PC-3 (cell line): ENCODE data around the gene ABCD3. TPM values are rescaled to one million over a fixed set of nuclear protein-coding genes. Genes with fewer than 3 reads are reported as not detected.

ENCODE experiments used
- ATAC-seq: fragments of 200-7000 bp; cut with Tn5 transposase; 2 replicates; pipeline ENCODE4 v1.9.1; 2020; ENCODE audit warnings: mild to moderate bottlenecking, moderate library complexity
- BruUV-seq: library from RNA; stranded (reverse); fragments of 400-500 nt; replicated peaks from 2 replicates; lab custom pipeline; 2021; lab: Mats Ljungman, UMichigan
- CTCF ChIA-PET: fragments of 300-600 bp; sonication (Branson Sonifier 250); formaldehyde crosslinking; loops from one replicate; lab custom pipeline; 2022; ENCODE audit warnings: antibody characterized with exemption; lab: Charles Lee
- POLR2A ChIA-PET: fragments of 300-600 bp; sonication (Branson Sonifier 250); formaldehyde crosslinking; loops from one replicate; lab custom pipeline; 2022; ENCODE audit warnings: antibody characterized with exemption; ENCODE audit not compliant: unreplicated experiment; lab: Charles Lee
- DNase-seq: peaks from one replicate; pipeline ENCODE4 v3.0.0-alpha.2; 2015
- H2AFZ ChIP-seq: fragments of 300-600 bp; sonication (generic); 2 replicates; pipeline ENCODE4 v1.6.0; 2016; ENCODE audit warnings: antibody characterized with exemption, low read length
- H3F3A ChIP-seq: fragments of 300-600 bp; sonication (generic); one replicate; pipeline ENCODE4 v1.6.0; 2017; ENCODE audit warnings: antibody characterized with exemption, low read length, control low read depth, mild to moderate bottlenecking; ENCODE audit not compliant: unreplicated experiment
- H3K27ac ChIP-seq: fragments of 300-600 bp; sonication (generic); 2 replicates; pipeline ENCODE4 v1.5.1; 2016; ENCODE audit warnings: mild to moderate bottlenecking, low read length
- H3K27me3 ChIP-seq: fragments of 300-600 bp; sonication (generic); 2 replicates; pipeline ENCODE4 v1.6.1; 2016; ENCODE audit warnings: low read length, mixed read lengths
- H3K36me3 ChIP-seq: fragments of 300-600 bp; sonication (generic); 2 replicates; pipeline ENCODE4 v1.6.1; 2016; ENCODE audit warnings: low read depth, mixed run types, low read length, mixed read lengths
- H3K4me1 ChIP-seq: fragments of 300-600 bp; sonication (generic); 2 replicates; pipeline ENCODE4 v1.5.1; 2016; ENCODE audit warnings: low read length; ENCODE audit not compliant: insufficient read depth
- H3K4me2 ChIP-seq: fragments of 300-600 bp; sonication (generic); 2 replicates; pipeline ENCODE4 v1.6.0; 2016; ENCODE audit warnings: low read length
- H3K4me3 ChIP-seq: fragments of 300-600 bp; sonication (generic); 2 replicates; pipeline ENCODE4 v1.5.1; 2016; ENCODE audit warnings: mild to moderate bottlenecking, low read length, mixed read lengths
- H3K79me2 ChIP-seq: fragments of 300-600 bp; sonication (generic); 2 replicates; pipeline ENCODE4 v1.6.1; 2017; ENCODE audit warnings: low read length, mixed read lengths
- H3K9ac ChIP-seq: fragments of 300-600 bp; sonication (generic); 2 replicates; pipeline ENCODE4 v1.6.0; 2016; ENCODE audit warnings: mild to moderate bottlenecking, low read length
- H3K9me2 ChIP-seq: fragments of 300-600 bp; sonication (generic); replicated peaks from 2 replicates; pipeline ENCODE4 v1.6.1; 2016; ENCODE audit warnings: mixed run types, low read length, mixed read lengths
- H3K9me3 ChIP-seq: fragments of 300-600 bp; sonication (generic); 2 replicates; pipeline ENCODE4 v1.6.1; 2016; ENCODE audit warnings: low read length, mixed read lengths
- H4K20me1 ChIP-seq: fragments of 300-600 bp; sonication (generic); 2 replicates; pipeline ENCODE4 v1.6.1; 2016; ENCODE audit warnings: low read length, mixed read lengths
- EZH2 ChIP-seq: fragments of 300-600 bp; sonication (generic); IDR thresholded peaks from one replicate; pipeline ENCODE4 v1.6.1; 2017; ENCODE audit warnings: antibody characterized with exemption, mild to moderate bottlenecking, low read length; ENCODE audit not compliant: unreplicated experiment
- EZH2phosphoT487 ChIP-seq: fragments of 300-600 bp; sonication (generic); IDR thresholded peaks from 2 replicates; pipeline ENCODE4 v1.6.1; 2018; ENCODE audit warnings: mild to moderate bottlenecking, antibody characterized with exemption, low read length, borderline replicate concordance
- intact Hi-C: fragments of 100-400 bp; cut with micrococcal nuclease; formaldehyde crosslinking; loops from 2 replicates; pipeline ENCODE4 v1.9.0; 2023
- total RNA-seq: library from RNA; depleted of rRNA; stranded (reverse); fragments of >200 nt; gene quantifications from 2 replicates; pipeline ENCODE4 v1.2.3, GENCODE V29; 2014
- TF ChIP-seq, protein P1 (sequence below): fragments of 300-600 bp; sonication (generic); conservative IDR thresholded peaks from 2 replicates; pipeline ENCODE4 v1.5.1; 2017; ENCODE audit warnings: antibody characterized with exemption, low read depth, mild to moderate bottlenecking, low read length

Gene ABCD3
- total RNA-seq, 1 experiment from 2014 or later, result 36.3 TPM

- ATAC-seq (no peak), DNase-seq (no peak)
- Histone ChIP-seq H3K27ac (no peak overlapping the region), H3K36me3 (peaks cover 12% of the 10 kb centered on the region), H3K9me3 (no peaks in the 10 kb centered on the region), H4K20me1 (no peaks in the 10 kb centered on the region), H3K4me3 (no peak overlapping the region), H3K4me1 (no peaks in the 10 kb centered on the region), H3K4me2 (no peak overlapping the region), H3K79me2 (no peaks in the 10 kb centered on the region), H3K27me3 (no peaks in the 10 kb centered on the region), H3F3A (no peaks in the 10 kb centered on the region), H2AFZ (no peak overlapping the region), H3K9ac (no peak overlapping the region), H3K9me2 (no peaks in the 10 kb centered on the region)
- ChIA-PET POLR2A (no interaction called here), CTCF (no interaction called here)
- intact Hi-C loops, result no loop called here
- TF ChIP-seq EZH2phosphoT487 (no peak), EZH2 (no peak)
- TF ChIP-seq, protein P1, sequence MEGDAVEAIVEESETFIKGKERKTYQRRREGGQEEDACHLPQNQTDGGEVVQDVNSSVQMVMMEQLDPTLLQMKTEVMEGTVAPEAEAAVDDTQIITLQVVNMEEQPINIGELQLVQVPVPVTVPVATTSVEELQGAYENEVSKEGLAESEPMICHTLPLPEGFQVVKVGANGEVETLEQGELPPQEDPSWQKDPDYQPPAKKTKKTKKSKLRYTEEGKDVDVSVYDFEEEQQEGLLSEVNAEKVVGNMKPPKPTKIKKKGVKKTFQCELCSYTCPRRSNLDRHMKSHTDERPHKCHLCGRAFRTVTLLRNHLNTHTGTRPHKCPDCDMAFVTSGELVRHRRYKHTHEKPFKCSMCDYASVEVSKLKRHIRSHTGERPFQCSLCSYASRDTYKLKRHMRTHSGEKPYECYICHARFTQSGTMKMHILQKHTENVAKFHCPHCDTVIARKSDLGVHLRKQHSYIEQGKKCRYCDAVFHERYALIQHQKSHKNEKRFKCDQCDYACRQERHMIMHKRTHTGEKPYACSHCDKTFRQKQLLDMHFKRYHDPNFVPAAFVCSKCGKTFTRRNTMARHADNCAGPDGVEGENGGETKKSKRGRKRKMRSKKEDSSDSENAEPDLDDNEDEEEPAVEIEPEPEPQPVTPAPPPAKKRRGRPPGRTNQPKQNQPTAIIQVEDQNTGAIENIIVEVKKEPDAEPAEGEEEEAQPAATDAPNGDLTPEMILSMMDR, result no peak
- BruUV-seq, result no TSS peak
Measured at GRCh38 chr1:94504601-94505000, 86.4 kb downstream of the ABCD3 start.

DNA sequence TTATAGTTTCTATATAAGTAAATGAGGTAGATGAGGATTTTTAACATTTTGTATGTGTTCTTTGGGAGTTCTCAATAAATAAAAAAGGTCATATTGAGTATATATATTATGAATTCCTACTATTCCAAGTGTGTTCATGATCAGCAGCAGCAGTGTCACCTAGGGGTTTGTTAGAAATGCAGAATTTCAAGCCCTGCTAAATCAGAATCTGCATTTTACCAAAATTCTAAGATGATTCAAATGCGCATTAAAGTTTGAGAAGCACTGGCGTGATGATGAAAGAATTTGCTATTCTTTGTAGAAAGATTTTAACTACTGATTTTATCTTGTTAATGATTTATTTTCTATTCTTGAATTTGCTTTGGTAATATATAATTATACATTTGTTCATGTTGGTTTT lies 94.6 kb downstream of the ABCD3 start:
- ChIA-PET CTCF (no interaction called here), POLR2A (no interaction called here)
- ATAC-seq, result no peak
- Histone ChIP-seq H3K4me3 (no peak overlapping the region), H3K9ac (no peak overlapping the region), H3K27ac (no peak overlapping the region), H2AFZ (no peak overlapping the region), H3K9me3 (no peaks in the 10 kb centered on the region), H3F3A (no peaks in the 10 kb centered on the region), H3K4me2 (no peak overlapping the region), H3K9me2 (no peaks in the 10 kb centered on the region), H3K4me1 (no peaks in the 10 kb centered on the region), H3K27me3 (no peaks in the 10 kb centered on the region), H3K36me3 (no peaks in the 10 kb centered on the region; the same call in 1 of the 2 replicates), H3K79me2 (no peaks in the 10 kb centered on the region), H4K20me1 (no peaks in the 10 kb centered on the region)
- DNase-seq, result no peak
- TF ChIP-seq EZH2phosphoT487 (no peak), EZH2 (no peak)
- TF ChIP-seq, protein P1, result no peak
- intact Hi-C loops, result no loop called here
- BruUV-seq, result no TSS peak

- Histone ChIP-seq H3K4me2 (no peak overlapping the region), H3F3A (no peaks in the 10 kb centered on the region), H3K9me3 (no peaks in the 10 kb centered on the region), H2AFZ (no peak overlapping the region), H3K27me3 (no peaks in the 10 kb centered on the region), H3K4me3 (no peak overlapping the region), H4K20me1 (no peaks in the 10 kb centered on the region), H3K9me2 (no peaks in the 10 kb centered on the region), H3K4me1 (no peaks in the 10 kb centered on the region), H3K27ac (no peak overlapping the region), H3K9ac (no peak overlapping the region), H3K79me2 (no peaks in the 10 kb centered on the region), H3K36me3 (no peaks in the 10 kb centered on the region; the same call in 1 of the 2 replicates)
- no peak for TF ChIP-seq EZH2phosphoT487
- TF ChIP-seq, protein P1, result peak; percentile 85
- ATAC-seq (peak; percentile 63; the same call in 1 of the 2 replicates), DNase-seq (peak; percentile 53)
- intact Hi-C loops, result loop anchor here (1.0 kb wide), 1 partner anchor 291 kb away; no protein-coding TSS in a partner anchor
- ChIA-PET POLR2A (no interaction called here), CTCF (interaction anchor here (0.6 to 0.7 kb wide), 3 partner anchors 138 to 528 kb away, joined by 3 to 5 read pairs (median 4); no protein-coding TSS in a partner anchor)
- no TSS peak for BruUV-seq
Measured at GRCh38 chr1:94514095-94514727, 96.0 kb downstream of the ABCD3 start.
